ENCODE results near the gene TENM4. TPM values are rescaled to one million over a fixed set of nuclear protein-coding genes. Genes with fewer than 3 reads are reported as not detected.
A peak's percentile ranks its signal among the peaks of the same experiment; 100 is the strongest.

Gene TENM4
- total and polyA plus RNA-seq, 4 experiments from 2014 or later: 0.25 to 0.28 TPM; not detected in 2

- peaks cover 0 to 3% (median 0%) of the 10 kb centered on the region in 8 donors for H3K9me3 Mint-ChIP-seq
- ChIA-PET POLR2A (ENCODE audit: partially characterized antibody) (no interaction called here), CTCF (ENCODE audit: partially characterized antibody) (interaction anchor here (0.6 to 1.1 kb wide), 3 partner anchors 9 to 455 kb away, joined by 3 to 5 read pairs (median 3); no protein-coding TSS in a partner anchor)
- H3K36me3 Mint-ChIP-seq: no peaks in the 10 kb centered on the region
- Histone ChIP-seq H3K27me3 (ENCODE audit: insufficient read depth, low read length) (no peaks in the 10 kb centered on the region), H3K36me3 (ENCODE audit: insufficient read depth, low read length) (no peaks in the 10 kb centered on the region), H3K9me3 (ENCODE audit: control insufficient read depth in 1 of 2, low read length in 2 of 2) (no peaks in the 10 kb centered on the region), H3K27ac (ENCODE audit: low read depth, low read length) (no peak overlapping the region), H3K4me3 (ENCODE audit: low read length in 2 of 2) (no peak overlapping the region), H3K4me1 (ENCODE audit: insufficient read depth, low read length) (no peaks in the 10 kb centered on the region)
- peaks cover 5 to 12% of the 10 kb centered on the region in 2 donors for H3K27me3 Mint-ChIP-seq
- no peak overlapping the region for H3K4me3 Mint-ChIP-seq
- no peaks in the 10 kb centered on the region for H3K4me1 Mint-ChIP-seq
- DNase-seq: peak in 1 of 5 donors; percentile 1
- intact Hi-C loops (cut with micrococcal nuclease): no loop called here
- no peak overlapping the region for H3K27ac Mint-ChIP-seq
These were observed 340.5 kb downstream of the TENM4 start for GRCh38 chr11:79100093-79100910.

GRCh38 chr11:79098146-79098545 lies 342.7 kb downstream of the TENM4 start:
- no peak overlapping the region for H3K4me3 ChIP-seq (ENCODE audit: low read length in 2 of 2)
- Mint-ChIP-seq H3K36me3 (no peaks in the 10 kb centered on the region), H3K27me3 (peaks cover 5 to 12% of the 10 kb centered on the region in 2 donors), H3K27ac (no peak overlapping the region), H3K4me1 (no peaks in the 10 kb centered on the region), H3K9me3 (peaks cover 0 to 3% (median 0%) of the 10 kb centered on the region in 8 donors), H3K4me3 (no peak overlapping the region)
- CTCF ChIA-PET (ENCODE audit: partially characterized antibody): no interaction called here
- no peaks in the 10 kb centered on the region for H3K9me3 ChIP-seq (ENCODE audit: control insufficient read depth in 1 of 2, low read length in 2 of 2)
- intact Hi-C loops (cut with micrococcal nuclease): no loop called here
- H3K27me3 ChIP-seq (ENCODE audit: insufficient read depth, low read length): no peaks in the 10 kb centered on the region
- no peak overlapping the region for H3K27ac ChIP-seq (ENCODE audit: low read depth, low read length)
- no peaks in the 10 kb centered on the region for H3K36me3 ChIP-seq (ENCODE audit: insufficient read depth, low read length)
- POLR2A ChIA-PET (ENCODE audit: partially characterized antibody): no interaction called here
- no peaks in the 10 kb centered on the region for H3K4me1 ChIP-seq (ENCODE audit: insufficient read depth, low read length)
- no peak for DNase-seq

- Mint-ChIP-seq H3K27me3 (peaks cover 2 to 12% of the 10 kb centered on the region in 2 donors), H3K27ac (no peak overlapping the region), H3K4me1 (no peaks in the 10 kb centered on the region), H3K4me3 (no peak overlapping the region), H3K9me3 (peaks cover 0 to 3% (median 0%) of the 10 kb centered on the region in 8 donors), H3K36me3 (no peaks in the 10 kb centered on the region)
- no peaks in the 10 kb centered on the region for H3K9me3 ChIP-seq (ENCODE audit: control insufficient read depth in 1 of 2, low read length in 2 of 2)
- no peak overlapping the region for H3K4me3 ChIP-seq (ENCODE audit: low read length in 2 of 2)
- ChIA-PET CTCF (ENCODE audit: partially characterized antibody) (no interaction called here), POLR2A (ENCODE audit: partially characterized antibody) (no interaction called here)
- no peaks in the 10 kb centered on the region for H3K36me3 ChIP-seq (ENCODE audit: insufficient read depth, low read length)
- intact Hi-C loops (cut with micrococcal nuclease): no loop called here
- no peak for DNase-seq
- no peaks in the 10 kb centered on the region for H3K27me3 ChIP-seq (ENCODE audit: insufficient read depth, low read length)
- H3K4me1 ChIP-seq (ENCODE audit: insufficient read depth, low read length): no peaks in the 10 kb centered on the region
- H3K27ac ChIP-seq (ENCODE audit: low read depth, low read length): no peak overlapping the region
These were observed 343.5 kb downstream of the TENM4 start for GRCh38 chr11:79097246-79097875.

DNA sequence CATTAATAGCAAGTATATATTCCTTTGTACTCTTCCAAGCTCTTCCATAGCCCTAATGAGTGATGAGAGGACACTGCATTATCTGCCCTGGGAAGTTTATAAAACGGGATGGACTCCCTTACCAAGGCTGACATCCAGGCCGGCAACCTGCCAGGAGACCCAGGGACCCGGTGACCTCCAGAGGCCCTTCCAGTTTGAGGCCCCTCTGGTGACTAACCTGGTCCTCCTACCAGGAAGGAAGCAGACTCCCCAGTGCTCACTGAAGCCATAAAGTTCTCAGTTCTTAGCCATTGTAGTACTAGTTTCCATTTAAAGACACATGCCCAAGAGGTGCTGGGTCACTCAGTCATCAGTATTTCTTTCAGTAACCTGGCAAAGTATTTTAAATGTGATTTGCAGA lies 345.4 kb downstream of the TENM4 start:
- H3K4me3 Mint-ChIP-seq: no peak overlapping the region
- ChIA-PET POLR2A (ENCODE audit: partially characterized antibody) (no interaction called here), CTCF (ENCODE audit: partially characterized antibody) (no interaction called here)
- no peak for DNase-seq
- no peak overlapping the region for H3K27ac Mint-ChIP-seq
- H3K36me3 Mint-ChIP-seq: no peaks in the 10 kb centered on the region
- H3K9me3 Mint-ChIP-seq: peaks cover 0 to 3% (median 0%) of the 10 kb centered on the region in 8 donors
- Histone ChIP-seq H3K36me3 (ENCODE audit: insufficient read depth, low read length) (no peaks in the 10 kb centered on the region), H3K27me3 (ENCODE audit: insufficient read depth, low read length) (no peaks in the 10 kb centered on the region), H3K4me3 (ENCODE audit: low read length in 2 of 2) (no peak overlapping the region), H3K27ac (ENCODE audit: low read depth, low read length) (no peak overlapping the region), H3K9me3 (ENCODE audit: control insufficient read depth in 1 of 2, low read length in 2 of 2) (no peaks in the 10 kb centered on the region), H3K4me1 (ENCODE audit: insufficient read depth, low read length) (no peaks in the 10 kb centered on the region)
- no peaks in the 10 kb centered on the region for H3K4me1 Mint-ChIP-seq
- H3K27me3 Mint-ChIP-seq: peaks cover 4 to 10% of the 10 kb centered on the region in 2 donors
- intact Hi-C loops (cut with micrococcal nuclease): no loop called here

GRCh38 chr11:79094616-79095015 lies 346.2 kb downstream of the TENM4 start:
- no peaks in the 10 kb centered on the region for H3K36me3 Mint-ChIP-seq
- H3K27ac Mint-ChIP-seq: no peak overlapping the region

DNA sequence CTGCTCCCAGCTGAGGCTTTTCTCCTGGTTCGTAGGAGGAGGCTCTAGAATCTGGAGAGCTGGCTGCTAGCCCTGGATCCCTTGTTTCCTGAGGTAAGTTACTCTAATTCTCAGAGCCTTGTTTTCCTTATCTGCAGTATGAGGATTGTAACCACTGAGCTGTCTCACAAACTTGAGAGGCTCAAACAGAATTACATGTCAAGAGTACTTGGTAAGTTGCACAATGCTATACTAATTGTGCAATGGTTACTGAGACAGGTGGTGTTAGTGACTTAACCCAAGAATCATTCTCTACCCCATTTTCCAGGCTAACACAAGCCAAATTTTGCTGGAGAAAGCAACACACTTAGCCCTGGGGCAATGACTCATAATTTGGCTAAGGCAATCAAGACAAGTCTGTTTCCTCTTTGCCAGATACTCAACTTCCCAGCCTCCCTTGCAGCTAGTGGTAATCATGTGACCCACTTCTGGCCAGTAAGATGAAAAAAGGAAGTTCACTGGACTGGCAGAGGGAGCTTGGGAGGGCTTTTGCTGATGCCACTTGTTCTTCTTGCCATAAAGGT lies 348.0 kb downstream of the TENM4 start:
- peaks cover 2 to 4% of the 10 kb centered on the region in 2 donors for H3K27me3 Mint-ChIP-seq
- ChIA-PET CTCF (ENCODE audit: partially characterized antibody) (no interaction called here), POLR2A (ENCODE audit: partially characterized antibody) (no interaction called here)
- peaks cover 0 to 2% (median 0%) of the 10 kb centered on the region in 8 donors for H3K9me3 Mint-ChIP-seq
- H3K4me3 ChIP-seq (ENCODE audit: low read length in 2 of 2): no peak overlapping the region
- H3K27ac Mint-ChIP-seq: no peak overlapping the region
- no peaks in the 10 kb centered on the region for H3K4me1 ChIP-seq (ENCODE audit: insufficient read depth, low read length)
- H3K27ac ChIP-seq (ENCODE audit: low read depth, low read length): no peak overlapping the region
- H3K4me3 Mint-ChIP-seq: no peak overlapping the region
- no peaks in the 10 kb centered on the region for H3K27me3 ChIP-seq (ENCODE audit: insufficient read depth, low read length)
- intact Hi-C loops (cut with micrococcal nuclease): no loop called here
- H3K36me3 ChIP-seq (ENCODE audit: insufficient read depth, low read length): no peaks in the 10 kb centered on the region
- no peaks in the 10 kb centered on the region for H3K9me3 ChIP-seq (ENCODE audit: control insufficient read depth in 1 of 2, low read length in 2 of 2)
- no peaks in the 10 kb centered on the region for H3K36me3 Mint-ChIP-seq
- H3K4me1 Mint-ChIP-seq: no peaks in the 10 kb centered on the region
- DNase-seq: no peak

More at GRCh38 chr11:79094616-79095015, 346.2 kb downstream of the TENM4 start:
- Mint-ChIP-seq H3K27me3 (peaks cover 4% of the 10 kb centered on the region in 2 donors), H3K4me1 (no peaks in the 10 kb centered on the region), H3K9me3 (peaks cover 0 to 3% (median 0%) of the 10 kb centered on the region in 8 donors), H3K4me3 (no peak overlapping the region)
- H3K9me3 ChIP-seq (ENCODE audit: control insufficient read depth in 1 of 2, low read length in 2 of 2): no peaks in the 10 kb centered on the region
- H3K4me3 ChIP-seq (ENCODE audit: low read length in 2 of 2): no peak overlapping the region
- no peaks in the 10 kb centered on the region for H3K36me3 ChIP-seq (ENCODE audit: insufficient read depth, low read length)
- no peak overlapping the region for H3K27ac ChIP-seq (ENCODE audit: low read depth, low read length)
- ChIA-PET POLR2A (ENCODE audit: partially characterized antibody) (no interaction called here), CTCF (ENCODE audit: partially characterized antibody) (no interaction called here)
- no peak for DNase-seq
- intact Hi-C loops (cut with micrococcal nuclease): no loop called here
- no peaks in the 10 kb centered on the region for H3K27me3 ChIP-seq (ENCODE audit: insufficient read depth, low read length)
- H3K4me1 ChIP-seq (ENCODE audit: insufficient read depth, low read length): no peaks in the 10 kb centered on the region

GRCh38 chr11:79090191-79090705 lies 350.6 kb downstream of the TENM4 start:
- H3K4me1 ChIP-seq (ENCODE audit: insufficient read depth, low read length): no peaks in the 10 kb centered on the region
- Mint-ChIP-seq H3K27me3 (peaks cover 0 to 2% of the 10 kb centered on the region in 2 donors), H3K9me3 (no peaks in the 10 kb centered on the region), H3K36me3 (no peaks in the 10 kb centered on the region), H3K4me3 (no peak overlapping the region), H3K27ac (no peak overlapping the region), H3K4me1 (no peaks in the 10 kb centered on the region)
- no peak overlapping the region for H3K27ac ChIP-seq (ENCODE audit: low read depth, low read length)
- CTCF ChIA-PET (ENCODE audit: partially characterized antibody): no interaction called here
- intact Hi-C loops (cut with micrococcal nuclease): no loop called here
- H3K4me3 ChIP-seq (ENCODE audit: low read length in 2 of 2): no peak overlapping the region
- H3K27me3 ChIP-seq (ENCODE audit: insufficient read depth, low read length): no peaks in the 10 kb centered on the region
- no peaks in the 10 kb centered on the region for H3K9me3 ChIP-seq (ENCODE audit: control insufficient read depth in 1 of 2, low read length in 2 of 2)
- DNase-seq: no peak
- POLR2A ChIA-PET (ENCODE audit: partially characterized antibody): no interaction called here
- H3K36me3 ChIP-seq (ENCODE audit: insufficient read depth, low read length): no peaks in the 10 kb centered on the region

Measured in CD4-positive, alpha-beta memory T cell (primary cell).